H1 (cell line): ENCODE results near the gene SND1. TPM values are rescaled to one million over a fixed set of nuclear protein-coding genes. Genes with fewer than 3 reads are reported as not detected.

Experiments used
- CTCF ChIA-PET: fragments of 300-600 bp; sonication (Branson Sonifier 250); formaldehyde crosslinking; loops from one replicate; lab custom pipeline; 2021; ENCODE audit not compliant: partially characterized antibody; lab: Charles Lee
- POLR2A ChIA-PET: fragments of 300-600 bp; sonication (Branson Sonifier 250); formaldehyde crosslinking; loops from one replicate; lab custom pipeline; 2021; ENCODE audit warnings: inconsistent platforms; ENCODE audit not compliant: partially characterized antibody; lab: Charles Lee
- DNase-seq, 2 experiments: peaks; one replicate each; pipeline versions ENCODE4 v3.0.0 to v3.0.0-alpha.2; 2010 to 2022; ENCODE audit warnings: low spot score in 2 of 2, low read depth in 1 of 2, mixed read lengths in 1 of 2
- FAIRE-seq: peaks from 2 replicates; lab custom pipeline; 2011; peaks lifted over from hg19 to GRCh38; lab: Jason Lieb, UNC
- H2AFZ ChIP-seq: 2 replicates; pipeline ENCODE4 v1.8.1; 2012; ENCODE audit warnings: low read length, inconsistent platforms
- H2AK5ac ChIP-seq: 2 replicates; pipeline ENCODE4 v1.6.1; 2013; ENCODE audit warnings: low read depth, low read length
- H2BK120ac ChIP-seq: replicated peaks from 2 replicates; pipeline ENCODE3; 2013; ENCODE audit warnings: low read depth, low read length, inconsistent platforms
- H2BK12ac ChIP-seq: 2 replicates; pipeline ENCODE4 v1.6.1; 2013; ENCODE audit warnings: low read depth, low read length
- H2BK15ac ChIP-seq: 2 replicates; pipeline ENCODE4 v1.6.1; 2013; ENCODE audit warnings: low read length
- H2BK20ac ChIP-seq: 2 replicates; pipeline ENCODE4 v1.6.1; 2013; ENCODE audit warnings: low read length
- H2BK5ac ChIP-seq: 2 replicates; pipeline ENCODE4 v1.6.1; 2013; ENCODE audit warnings: low read depth, low read length
- H3K14ac ChIP-seq: 2 replicates; pipeline ENCODE4 v1.6.1; 2013; ENCODE audit warnings: inconsistent platforms; ENCODE audit not compliant: insufficient read length
- H3K18ac ChIP-seq: 2 replicates; pipeline ENCODE4 v1.6.1; 2013; ENCODE audit warnings: low read length; ENCODE audit errors: extremely low read depth
- H3K23ac ChIP-seq: 2 replicates; pipeline ENCODE4 v1.6.1; 2013; ENCODE audit warnings: inconsistent platforms; ENCODE audit not compliant: insufficient read length
- H3K23me2 ChIP-seq: 2 replicates; pipeline ENCODE4 v1.6.1; 2013; ENCODE audit warnings: low read depth, low read length
- H3K27ac ChIP-seq: 2 replicates; pipeline ENCODE4 v1.6.1; 2011; ENCODE audit warnings: low read depth, low read length, inconsistent platforms
- H3K27me3 ChIP-seq, 4 experiments: replicated peaks in 1 of 4; 1 replicate in 1 of 4; 2 replicates in 3 of 4; pipeline versions ENCODE4 v1.6.1 to v1.8.1; 2011 to 2013; ENCODE audit warnings: low read length in 3 of 4, mild to moderate bottlenecking in 3 of 4, inconsistent platforms in 2 of 4, mixed read lengths in 2 of 4, moderate library complexity in 1 of 4; ENCODE audit not compliant: control insufficient read depth in 3 of 4, insufficient read depth in 3 of 4; ENCODE audit errors: extremely low read depth in 1 of 4
- H3K36me3 ChIP-seq, 4 experiments: 2 replicates each; pipeline versions ENCODE4 v1.6.1 to v1.8.1; 2011 to 2013; ENCODE audit warnings: mild to moderate bottlenecking in 4 of 4, low read length in 3 of 4, moderate library complexity in 2 of 4, control low read depth in 1 of 4, inconsistent platforms in 1 of 4; ENCODE audit not compliant: insufficient read depth in 4 of 4, control insufficient read depth in 2 of 4
- H3K4ac ChIP-seq: replicated peaks from 2 replicates; pipeline ENCODE3; 2013; ENCODE audit warnings: low read length, low read depth, mixed read lengths, inconsistent platforms; ENCODE audit not compliant: insufficient read length
- H3K4me1 ChIP-seq, 4 experiments: replicated peaks in 1 of 4; 1 replicate in 1 of 4; 2 replicates in 3 of 4; pipeline versions ENCODE4 v1.6.1 to v1.8.1; 2011 to 2013; ENCODE audit warnings: low read length in 3 of 4, inconsistent platforms in 2 of 4, mixed read lengths in 1 of 4; ENCODE audit not compliant: insufficient read depth in 4 of 4, control insufficient read depth in 3 of 4
- H3K4me2 ChIP-seq, 2 experiments: 2 replicates each; pipeline versions ENCODE4 v1.6.1 to v1.8.1; 2011 to 2013; ENCODE audit warnings: low read depth in 2 of 2, low read length in 2 of 2, control low read depth in 1 of 2, inconsistent platforms in 1 of 2, mild to moderate bottlenecking in 1 of 2; ENCODE audit not compliant: insufficient read depth in 1 of 2
- H3K4me3 ChIP-seq, 4 experiments: fragments of 200-600, 300-600 bp in 1 of 4; sonication (generic), shearing (Covaris generic), sonication (Bioruptor Twin) in 1 of 4; 2 replicates each; pipeline versions ENCODE4 v1.5.1 to v1.8.1; 2011 to 2016; ENCODE audit warnings: low read length in 4 of 4, low read depth in 3 of 4, control low read depth in 2 of 4, inconsistent platforms in 2 of 4, mild to moderate bottlenecking in 2 of 4, mixed read lengths in 1 of 4, moderate library complexity in 1 of 4; ENCODE audit not compliant: insufficient read depth in 2 of 4; ENCODE audit errors: extremely low read depth in 1 of 4
- H3K56ac ChIP-seq: replicated peaks from 2 replicates; pipeline ENCODE3; 2013; ENCODE audit warnings: low read depth, mild to moderate bottlenecking, mixed read lengths, low read length, inconsistent platforms; ENCODE audit not compliant: insufficient read length
- H3K79me1 ChIP-seq: 2 replicates; pipeline ENCODE4 v1.6.1; 2013; ENCODE audit warnings: low read depth, low read length, control low read depth
- H3K79me2 ChIP-seq, 2 experiments: 2 replicates each; pipeline versions ENCODE4 v1.6.1 to v1.8.1; 2012 to 2013; ENCODE audit warnings: low read length in 2 of 2, mild to moderate bottlenecking in 2 of 2, inconsistent platforms in 1 of 2; ENCODE audit not compliant: insufficient read depth in 2 of 2, control insufficient read depth in 1 of 2
- H3K9ac ChIP-seq, 4 experiments: replicated peaks in 1 of 4; 1 replicate in 1 of 4; 2 replicates in 3 of 4; pipeline versions ENCODE4 v1.6.1 to v1.8.1; 2011 to 2013; ENCODE audit warnings: low read depth in 3 of 4, low read length in 3 of 4, control low read depth in 2 of 4, mild to moderate bottlenecking in 2 of 4, moderate library complexity in 2 of 4, inconsistent platforms in 1 of 4; ENCODE audit errors: extremely low read depth in 1 of 4
- H3K9me3 ChIP-seq, 2 experiments: 2 replicates each; pipeline versions ENCODE4 v1.6.1 to v1.8.1; 2012 to 2013; ENCODE audit warnings: mild to moderate bottlenecking in 2 of 2, moderate library complexity in 2 of 2, control low read depth in 1 of 2, inconsistent platforms in 1 of 2, low read depth in 1 of 2, low read length in 1 of 2, mixed read lengths in 1 of 2; ENCODE audit not compliant: insufficient read depth in 2 of 2
- H4K20me1 ChIP-seq, 2 experiments: replicated peaks in 1 of 2; 2 replicates each; pipeline versions ENCODE3 to v1.8.1; 2011 to 2013; ENCODE audit warnings: inconsistent platforms in 2 of 2, low read length in 2 of 2, mild to moderate bottlenecking in 1 of 2; ENCODE audit not compliant: insufficient read depth in 2 of 2, control insufficient read depth in 1 of 2
- H4K5ac ChIP-seq: 2 replicates; pipeline ENCODE4 v1.6.1; 2013; ENCODE audit warnings: low read length, low read depth, mixed read lengths, inconsistent platforms; ENCODE audit not compliant: insufficient read length
- H4K8ac ChIP-seq: 2 replicates; pipeline ENCODE4 v1.8.0; 2013; ENCODE audit warnings: mild to moderate bottlenecking, moderate library complexity, low read length, inconsistent platforms; ENCODE audit not compliant: insufficient read depth; ENCODE audit errors: extremely low read depth
- H4K91ac ChIP-seq: replicated peaks from 2 replicates; pipeline ENCODE3; 2013; ENCODE audit warnings: low read length, mixed read lengths, inconsistent platforms; ENCODE audit not compliant: insufficient read length
- KDM4A ChIP-seq: IDR thresholded peaks from one replicate; pipeline ENCODE4 v1.7.1; 2012; ENCODE audit warnings: low read depth, mild to moderate bottlenecking, moderate library complexity, low read length, inconsistent platforms; ENCODE audit not compliant: severe bottlenecking
- WGBS, 2 experiments: shearing (Covaris generic) in 1 of 2; methylation state at CpG; one replicate each; pipeline versions ENCODE4 v1.1.6 to v1.1.7; 2013 to 2015; ENCODE audit warnings: low lambda C conversion rate in 2 of 2, mixed read lengths in 2 of 2, inconsistent platforms in 1 of 2, low coverage in 1 of 2, missing lambda C conversion rate in 1 of 2; ENCODE audit not compliant: insufficient replicate concordance in 2 of 2, insufficient coverage in 1 of 2, insufficient read length in 1 of 2; ENCODE audit errors: extremely low coverage in 1 of 2, missing lambda C conversion rate in 1 of 2; 5-methylcytosine and 5-hydroxymethylcytosine counted together
- polyA plus RNA-seq, 7 experiments: library from polyadenylated mRNA; depleted of rRNA in 3 of 7; stranded (reverse) in 5 of 7; unstranded in 2 of 7; fragments of >200 nt in 5 of 7; fragments of 200-250 nt in 2 of 7; gene quantifications; 1 replicate in 5 of 7; 2 replicates in 1 of 7; 4 replicates in 1 of 7; pipeline versions ENCODE4 v1.2.1 to v1.2.3, GENCODE V29; 2011 to 2013; ENCODE audit warnings: missing spikeins in 2 of 7, mixed read lengths in 2 of 7
- total RNA-seq: library from RNA; stranded (reverse); fragmentation: NEBNext Ultra II Directional; extraction: Animal tissue kit (Norgen Biotek cat#: 25700); gene quantifications from 2 replicates; pipeline ENCODE4 v1.2.1, GENCODE V29; 2021

Gene SND1
- total and polyA plus RNA-seq, 2 of the 8 experiments (the other 6 are each of a cell fraction or from before 2014, with no cell fraction given): 122 to 290 TPM

DNA sequence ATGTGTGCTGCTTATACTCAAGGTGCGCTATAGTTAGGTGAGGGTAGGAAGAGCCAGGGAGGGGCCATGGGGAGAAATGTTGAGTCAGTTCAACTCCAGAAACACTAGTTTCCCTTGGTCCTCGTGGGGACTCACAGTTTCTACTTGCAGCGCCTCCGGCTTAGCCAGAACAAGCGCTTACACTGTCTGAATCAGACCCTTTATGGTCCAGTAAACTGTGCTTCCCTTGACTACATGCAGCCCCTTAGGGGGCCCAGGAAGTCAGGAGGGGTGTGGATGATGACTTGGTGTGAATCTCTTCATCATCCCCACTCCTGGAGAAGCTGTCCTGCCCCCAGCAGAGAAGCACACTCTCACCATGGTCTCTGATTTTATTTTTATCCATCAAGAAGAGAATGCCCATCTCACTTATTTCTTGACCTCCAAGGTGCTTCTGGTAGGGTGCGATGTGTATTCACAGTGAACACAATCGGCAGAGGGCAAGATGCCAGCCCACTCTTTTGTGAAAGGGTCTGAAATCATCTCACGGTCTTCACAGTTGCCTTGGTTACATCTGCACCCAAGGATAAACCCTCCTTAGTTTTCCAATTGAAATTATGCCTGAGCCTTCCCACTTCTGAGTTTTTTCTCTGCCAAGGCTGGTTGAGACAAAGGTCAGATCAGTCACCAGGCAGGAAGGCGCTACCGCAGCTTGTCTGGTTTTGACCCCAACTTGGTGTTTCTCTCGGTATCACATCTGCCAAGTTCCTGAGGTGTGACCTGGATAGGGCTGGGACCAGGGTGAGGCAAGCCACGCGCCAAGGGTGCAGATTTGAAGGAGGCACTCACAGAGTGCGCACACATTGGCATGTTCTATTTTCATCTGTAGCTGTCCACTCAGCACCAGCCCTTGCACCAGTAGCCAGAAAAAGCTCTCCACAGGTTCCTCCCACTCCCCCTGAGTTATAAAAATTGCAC is 441.9 kb downstream of the SND1 start:
- Histone ChIP-seq H2BK120ac (no peak overlapping the region), H3K9me3 (no peaks in the 10 kb centered on the region), H3K18ac (no peak overlapping the region), H3K36me3 (peaks cover 7 to 26% (median 14%) of the 10 kb centered on the region in 4 experiments), H3K9ac (peak overlapping the region in 1 of 4 experiments; percentile 17; a peak in 1 of 7 replicates), H4K20me1 (no peaks in the 10 kb centered on the region), H2AK5ac (no peak overlapping the region), H4K8ac (no peak overlapping the region), H2BK12ac (no peak overlapping the region), H2BK5ac (no peak overlapping the region), H3K23me2 (no peaks in the 10 kb centered on the region), H4K91ac (no peak overlapping the region), H3K14ac (no peak overlapping the region), H2BK20ac (no peak overlapping the region), H2BK15ac (no peak overlapping the region), H3K23ac (no peak overlapping the region), H3K27ac (no peak overlapping the region), H3K27me3 (no peaks in the 10 kb centered on the region), H3K4me1 (peaks cover 0 to 2% (median 0%) of the 10 kb centered on the region in 4 experiments; a peak in 2 of 7 replicates), H2AFZ (no peak overlapping the region), H3K4ac (no peak overlapping the region), H3K4me2 (no peak overlapping the region), H3K79me1 (no peaks in the 10 kb centered on the region), H4K5ac (no peak overlapping the region), H3K4me3 (no peak overlapping the region), H3K56ac (no peak overlapping the region), H3K79me2 (no peaks in the 10 kb centered on the region)
- no peak for TF ChIP-seq KDM4A
- no peak for DNase-seq
- 90% methylated on average over 14 of the region's 14 CpGs; no CpG with 5 or more reads in 1 of the 2 experiments for WGBS, 2 experiments
- no peak for FAIRE-seq
- ChIA-PET CTCF (interaction anchor here (0.8 to 21.0 kb wide), 5 partner anchors 26 to 115 kb away, joined by 3 to 221 read pairs (median 4); no protein-coding TSS in a partner anchor), POLR2A (interaction anchor here (0.9 kb wide), 1 partner anchor 9 kb away, joined by 4 read pairs; no protein-coding TSS in a partner anchor)
